CD4-positive, alpha-beta T cell treated with Interleukin-17A for 1 hour (primary cell): ENCODE measurements around the gene TSPAN11.
"Not testable (repeated sequence)": the region's sequence is repeated elsewhere in the genome, so short reads cannot be mapped to it uniquely, and the experiment has no call there.

Source experiments
- DNase-seq: peaks from one replicate; pipeline ENCODE4 v3.0.0-alpha.2; 2020

TSPAN11 gene

GRCh38 chr12:31021809-31022494 lies 95.4 kb downstream of the TSPAN11 start:
- DNase-seq, result no peak

- DNase-seq, result no peak
Measured at GRCh38 chr12:31023271-31023724, 96.8 kb downstream of the TSPAN11 start.

- no peak for DNase-seq
Measured at GRCh38 chr12:31026202-31026601, 99.7 kb downstream of the TSPAN11 start.

GRCh38 chr12:31027006-31027405 lies 100.5 kb downstream of the TSPAN11 start:
- DNase-seq, result not testable (repeated sequence)

- no peak for DNase-seq
Measured at GRCh38 chr12:31029468-31029867, 102.9 kb downstream of the TSPAN11 start.

GRCh38 chr12:31029916-31030562 lies 103.5 kb downstream of the TSPAN11 start:
- no peak for DNase-seq

GRCh38 chr12:31031951-31032335 lies 105.4 kb downstream of the TSPAN11 start:
- no peak for DNase-seq

- no peak for DNase-seq
Measured at GRCh38 chr12:31033146-31033545, 106.6 kb downstream of the TSPAN11 start.

- no peak for DNase-seq
Measured at GRCh38 chr12:31033681-31034080, 107.1 kb downstream of the TSPAN11 start.

GRCh38 chr12:31034372-31034771 lies 107.8 kb downstream of the TSPAN11 start:
- no peak for DNase-seq

- DNase-seq, result no peak
Measured at GRCh38 chr12:31035226-31035625, 108.7 kb downstream of the TSPAN11 start.

GRCh38 chr12:31035967-31036665 lies 109.6 kb downstream of the TSPAN11 start:
- no peak for DNase-seq

- no peak for DNase-seq
Measured at GRCh38 chr12:31037028-31037427, 110.5 kb downstream of the TSPAN11 start.

GRCh38 chr12:31037931-31038330 lies 111.4 kb downstream of the TSPAN11 start:
- DNase-seq, result no peak

GRCh38 chr12:31041033-31041564 lies 114.6 kb downstream of the TSPAN11 start:
- DNase-seq, result no peak
